SJCRH30 (cell line): ENCODE data around the gene SLC7A10. TPM values are rescaled to one million over a fixed set of nuclear protein-coding genes. Genes with fewer than 3 reads are reported as not detected.
"Not testable (repeated sequence)": the region's sequence is repeated elsewhere in the genome, so short reads cannot be mapped to it uniquely, and the experiment has no call there.

ENCODE experiments used
- DNase-seq, 2 experiments: peaks; one replicate each; pipeline ENCODE4 v3.0.0-alpha.2; 2015 to 2020
- H3K27ac ChIP-seq: fragments of 250-450 bp; sonication (Bioruptor Pico); 2 replicates; pipeline ENCODE4 v1.5.1; 2020; ENCODE audit warnings: mild to moderate bottlenecking, moderate library complexity
- H3K27me3 ChIP-seq: fragments of 250-450 bp; sonication (Bioruptor Pico); 2 replicates; pipeline ENCODE4 v1.5.1; 2020; ENCODE audit warnings: mild to moderate bottlenecking, moderate library complexity
- H3K36me3 ChIP-seq: fragments of 250-450 bp; sonication (Bioruptor Pico); 2 replicates; pipeline ENCODE4 v1.5.1; 2020; ENCODE audit warnings: mild to moderate bottlenecking, moderate library complexity
- H3K4me1 ChIP-seq: fragments of 250-450 bp; sonication (Bioruptor Pico); 2 replicates; pipeline ENCODE4 v1.5.1; 2020; ENCODE audit warnings: mild to moderate bottlenecking, moderate library complexity
- H3K4me3 ChIP-seq: fragments of 250-450 bp; sonication (Bioruptor Pico); 2 replicates; pipeline ENCODE4 v1.5.1; 2020; ENCODE audit warnings: mild to moderate bottlenecking, moderate library complexity
- H3K9me3 ChIP-seq: fragments of 250-450 bp; sonication (Bioruptor Pico); replicated peaks from 2 replicates; pipeline ENCODE4 v1.5.1; 2020; ENCODE audit warnings: mild to moderate bottlenecking, moderate library complexity
- total RNA-seq: library from RNA; depleted of rRNA; stranded (reverse); fragments of >200 nt; shearing (Covaris generic); gene quantifications from 2 replicates; pipeline ENCODE4 v1.2.3, GENCODE V29; 2014

The SLC7A10 gene
- total RNA-seq, 1 experiment from 2014 or later = not detected

GRCh38 chr19:33199441-33200265, 26.0 kb downstream of the SLC7A10 start:
- no peaks in the 10 kb centered on the region for H3K27me3 ChIP-seq
- no peak overlapping the region for H3K27ac ChIP-seq
- H3K9me3 ChIP-seq = no peaks in the 10 kb centered on the region
- H3K4me1 ChIP-seq = peaks cover 2% of the 10 kb centered on the region; the same call in 1 of the 2 replicates
- DNase-seq = no peak
- H3K36me3 ChIP-seq = peaks cover 14% of the 10 kb centered on the region
- H3K4me3 ChIP-seq = no peak overlapping the region

- DNase-seq = no peak
- H3K27ac ChIP-seq = no peak overlapping the region
- H3K27me3 ChIP-seq = no peaks in the 10 kb centered on the region
- H3K4me3 ChIP-seq = no peak overlapping the region
- peaks cover 6% of the 10 kb centered on the region; the same call in 1 of the 2 replicates for H3K4me1 ChIP-seq
- H3K9me3 ChIP-seq = no peaks in the 10 kb centered on the region
- H3K36me3 ChIP-seq = peaks cover 10% of the 10 kb centered on the region
Observed at GRCh38 chr19:33198169-33198568, 27.5 kb downstream of the SLC7A10 start.

DNA sequence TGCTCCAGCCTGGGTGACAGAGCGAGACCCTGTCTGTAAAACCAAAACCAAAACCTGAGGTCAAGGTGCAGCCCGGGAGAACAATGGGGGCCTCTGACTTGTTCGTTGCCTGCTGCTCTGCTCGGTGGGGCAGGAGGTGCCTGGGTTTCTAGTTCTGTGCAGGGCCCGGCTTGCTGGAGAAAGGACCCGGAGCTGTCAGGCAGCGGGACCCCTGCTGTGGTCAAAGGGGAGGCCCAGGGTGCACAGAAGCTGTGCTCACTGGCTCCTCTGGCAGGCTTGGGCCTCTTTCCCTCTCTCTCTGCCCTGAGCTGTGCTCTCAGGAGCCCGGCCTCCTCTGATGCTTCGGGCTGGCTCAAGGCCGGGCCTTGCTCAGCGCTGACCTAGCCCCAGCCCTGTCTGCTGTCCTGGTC, 28.1 kb downstream of the SLC7A10 start:
- H3K9me3 ChIP-seq = no peaks in the 10 kb centered on the region
- no peak for DNase-seq
- no peak overlapping the region for H3K4me3 ChIP-seq

DNA sequence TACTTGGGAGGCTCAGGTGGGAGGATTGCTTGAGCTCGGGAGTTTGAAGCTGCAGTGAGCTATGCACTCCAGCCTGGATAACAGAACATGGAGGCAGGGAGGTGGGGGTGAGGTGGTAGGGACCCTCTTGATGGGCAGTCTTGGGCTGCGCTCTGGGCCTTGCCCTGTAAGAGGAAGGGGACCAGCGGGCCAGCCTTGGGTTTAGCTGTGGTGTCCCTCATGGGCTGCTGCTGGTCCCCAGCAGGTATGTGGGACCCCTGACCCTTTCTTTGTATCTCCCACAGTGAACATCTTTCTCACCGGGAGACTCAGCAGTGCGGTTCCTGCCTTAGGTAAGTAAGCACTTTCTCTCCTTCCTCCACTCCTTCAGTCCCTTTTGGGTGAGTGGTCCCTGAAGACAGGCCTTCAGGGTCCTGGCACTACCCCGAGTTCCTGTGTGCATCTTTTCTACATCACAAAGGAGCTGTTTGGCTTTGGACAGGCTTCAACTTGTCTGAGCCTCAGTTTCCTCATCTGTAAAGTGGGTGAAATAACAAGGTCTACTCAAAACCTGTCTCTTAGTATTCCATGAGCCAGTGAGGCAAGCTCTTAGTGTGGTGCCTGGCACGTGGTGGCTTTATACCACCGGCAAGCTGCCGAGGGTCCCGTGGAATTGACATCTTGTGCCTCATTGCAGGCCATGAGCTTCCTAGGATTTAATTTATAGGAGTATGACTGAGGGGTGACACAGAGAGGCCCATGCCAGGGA, 29.0 kb downstream of the SLC7A10 start:
- no peaks in the 10 kb centered on the region for H3K27me3 ChIP-seq
- H3K9me3 ChIP-seq = no peaks in the 10 kb centered on the region
- H3K4me3 ChIP-seq = no peak overlapping the region
- DNase-seq = no peak
- H3K27ac ChIP-seq = no peak overlapping the region
- peaks cover 6% of the 10 kb centered on the region; the same call in 1 of the 2 replicates for H3K4me1 ChIP-seq
- peaks cover 4% of the 10 kb centered on the region; the same call in 1 of the 2 replicates for H3K36me3 ChIP-seq

More for the DNA sequence above, 28.1 kb downstream of the SLC7A10 start:
- H3K4me1 ChIP-seq = peaks cover 6% of the 10 kb centered on the region; the same call in 1 of the 2 replicates
- H3K27ac ChIP-seq = no peak overlapping the region
- H3K36me3 ChIP-seq = peaks cover 5% of the 10 kb centered on the region; the same call in 1 of the 2 replicates
- no peaks in the 10 kb centered on the region for H3K27me3 ChIP-seq

- Histone ChIP-seq H3K4me1 (peaks cover 6% of the 10 kb centered on the region; the same call in 1 of the 2 replicates), H3K9me3 (no peaks in the 10 kb centered on the region), H3K36me3 (peaks cover 4% of the 10 kb centered on the region; the same call in 1 of the 2 replicates), H3K27me3 (no peaks in the 10 kb centered on the region), H3K4me3 (peak overlapping the region; percentile 76), H3K27ac (no peak overlapping the region; the same call in 1 of the 2 replicates)
- no peak for DNase-seq
Observed at GRCh38 chr19:33195645-33196347, 29.9 kb downstream of the SLC7A10 start.

GRCh38 chr19:33194886-33195644, 30.6 kb downstream of the SLC7A10 start:
- Histone ChIP-seq H3K4me3 (peak overlapping the region; percentile 76), H3K27me3 (no peaks in the 10 kb centered on the region), H3K36me3 (peaks cover 4% of the 10 kb centered on the region; the same call in 1 of the 2 replicates), H3K9me3 (no peaks in the 10 kb centered on the region), H3K27ac (peak overlapping the region; percentile 27; the same call in 1 of the 2 replicates), H3K4me1 (peaks cover 6% of the 10 kb centered on the region; the same call in 1 of the 2 replicates)
- peak; percentile 62 for DNase-seq

GRCh38 chr19:33194532-33194885, 31.1 kb downstream of the SLC7A10 start:
- Histone ChIP-seq H3K27me3 (0 out of 2 replicates have a peak, but pooled peaks cover 2% of the 10 kb centered on the region), H3K36me3 (peaks cover 4% of the 10 kb centered on the region; the same call in 1 of the 2 replicates), H3K9me3 (no peaks in the 10 kb centered on the region), H3K27ac (no peak overlapping the region), H3K4me1 (peaks cover 6% of the 10 kb centered on the region; the same call in 1 of the 2 replicates), H3K4me3 (peak overlapping the region; percentile 76)
- no peak for DNase-seq

- Histone ChIP-seq H3K4me3 (peak within 1 kb of the TSS; percentile 76), H3K27ac (peak within 1 kb of the TSS; percentile 27; the same call in 1 of the 2 replicates), H3K9me3 (no peaks in the 10 kb centered on the region), H3K27me3 (0 out of 2 replicates have a peak, but pooled peaks cover 3% of the 10 kb centered on the region), H3K36me3 (peaks cover 4% of the 10 kb centered on the region; the same call in 1 of the 2 replicates), H3K4me1 (peaks cover 6% of the 10 kb centered on the region; the same call in 1 of the 2 replicates)
- DNase-seq = peak; percentile 54 to 67
Observed at GRCh38 chr19:33193865-33194362, 31.7 kb downstream of the SLC7A10 start, which contains the start of gene LRP3. LRP3 (plus strand) TSS chr19:33194330; CDS start chr19:33194786, 456 bp downstream.

- DNase-seq = no peak
- H3K4me3 ChIP-seq = peak overlapping the region; percentile 36; the same call in 1 of the 2 replicates
- H3K9me3 ChIP-seq = no peaks in the 10 kb centered on the region
- H3K27me3 ChIP-seq = 0 out of 2 replicates have a peak, but pooled peaks cover 3% of the 10 kb centered on the region
- H3K27ac ChIP-seq = no peak overlapping the region
- H3K36me3 ChIP-seq = peaks cover 4% of the 10 kb centered on the region; the same call in 1 of the 2 replicates
- peaks cover 6% of the 10 kb centered on the region; the same call in 1 of the 2 replicates for H3K4me1 ChIP-seq
Observed at GRCh38 chr19:33193269-33193864, 32.3 kb downstream of the SLC7A10 start.

- no peaks in the 10 kb centered on the region for H3K9me3 ChIP-seq
- H3K4me3 ChIP-seq = no peak overlapping the region
- H3K27ac ChIP-seq = no peak overlapping the region
- peaks cover 4% of the 10 kb centered on the region; the same call in 1 of the 2 replicates for H3K36me3 ChIP-seq
- H3K4me1 ChIP-seq = peaks cover 6% of the 10 kb centered on the region; the same call in 1 of the 2 replicates
- 0 out of 2 replicates have a peak, but pooled peaks cover 3% of the 10 kb centered on the region for H3K27me3 ChIP-seq
- DNase-seq = peak; percentile 33 to 39
Observed at GRCh38 chr19:33192010-33192409, 33.6 kb downstream of the SLC7A10 start.

DNA sequence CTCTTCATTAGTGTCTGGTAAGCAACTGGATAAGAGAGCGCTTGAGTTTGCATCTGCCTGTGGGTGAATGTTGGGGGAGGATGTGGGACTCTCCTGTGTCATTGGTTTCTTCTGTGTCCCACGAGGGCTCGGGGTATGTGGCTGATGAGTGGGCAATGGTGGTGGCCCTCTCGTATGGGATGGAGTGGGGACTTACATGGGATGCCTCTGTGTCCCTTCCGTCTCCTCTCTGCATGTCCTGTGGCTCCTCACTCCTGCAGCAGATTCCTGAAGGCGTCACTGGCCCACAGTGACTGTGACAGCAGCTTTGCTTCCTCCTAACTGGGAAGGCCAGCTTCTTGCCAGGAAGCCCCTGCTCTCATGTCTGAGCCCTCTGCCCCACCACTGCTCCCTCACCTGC, 34.1 kb downstream of the SLC7A10 start:
- Histone ChIP-seq H3K27me3 (0 out of 2 replicates have a peak, but pooled peaks cover 3% of the 10 kb centered on the region), H3K4me1 (peaks cover 6% of the 10 kb centered on the region; the same call in 1 of the 2 replicates), H3K4me3 (no peak overlapping the region), H3K27ac (no peak overlapping the region), H3K9me3 (no peaks in the 10 kb centered on the region), H3K36me3 (no peaks in the 10 kb centered on the region)
- no peak for DNase-seq

DNA sequence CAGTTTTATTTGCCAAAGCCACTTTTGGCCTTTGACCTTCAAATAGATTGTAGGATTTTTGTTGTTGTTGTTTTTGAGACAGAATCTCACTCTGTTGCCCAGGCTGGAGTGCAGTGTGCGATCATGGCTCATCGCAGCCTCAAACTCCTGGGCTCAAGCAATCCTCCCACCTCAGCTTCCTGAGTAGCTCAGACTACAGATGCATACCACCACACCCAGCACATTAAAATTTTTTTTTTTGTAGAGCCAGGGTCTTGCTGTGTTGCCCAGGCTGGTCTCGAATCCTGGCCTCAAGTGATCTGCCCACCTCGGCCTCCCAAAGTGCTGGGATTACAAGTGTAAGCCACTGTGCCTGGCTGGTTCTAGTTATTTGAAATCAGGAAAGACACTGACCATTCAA, 34.6 kb downstream of the SLC7A10 start:
- H3K27me3 ChIP-seq = not testable (repeated sequence)

DNA sequence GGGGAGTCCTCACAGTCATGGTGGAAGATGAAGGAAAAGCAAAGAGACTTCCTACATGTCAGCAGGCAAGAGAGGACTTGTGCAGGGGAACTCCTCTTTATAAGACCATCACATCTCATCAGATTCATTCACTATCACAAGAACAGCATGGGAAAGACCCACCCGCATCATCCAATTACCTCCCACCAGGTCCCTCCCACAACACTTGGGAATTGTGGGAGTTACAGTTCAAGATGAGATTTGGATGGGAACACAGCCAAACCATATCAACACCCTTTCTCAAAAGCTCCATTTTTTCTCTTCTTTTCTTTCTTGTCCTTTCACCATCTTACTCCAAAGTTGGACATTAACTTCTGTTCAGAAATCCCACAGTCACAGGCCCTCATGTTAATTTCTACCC, 36.2 kb downstream of the SLC7A10 start:
- Histone ChIP-seq H3K36me3 (no peaks in the 10 kb centered on the region), H3K27ac (no peak overlapping the region), H3K4me3 (no peak overlapping the region), H3K27me3 (0 out of 2 replicates have a peak, but pooled peaks cover 3% of the 10 kb centered on the region), H3K9me3 (no peaks in the 10 kb centered on the region), H3K4me1 (0 out of 2 replicates have a peak, but pooled peaks cover 4% of the 10 kb centered on the region)
- DNase-seq = no peak

More for the DNA sequence above, 34.6 kb downstream of the SLC7A10 start:
- not testable (repeated sequence) for H3K9me3 ChIP-seq, H3K27ac ChIP-seq, H3K4me1 ChIP-seq, H3K36me3 ChIP-seq, H3K4me3 ChIP-seq, DNase-seq
